Stimulated activated CD4-positive, alpha-beta T cell treated with anti-CD3 and anti-CD28 coated beads, Interleukin-1b, Interleukin-23, amount 100 ng/mL, for 4 hours (primary cell): ENCODE data around the gene SETD1B.
A peak's percentile ranks its signal among the peaks of the same experiment; 100 is the strongest.
"Not testable (repeated sequence)": the region's sequence is repeated elsewhere in the genome, so short reads cannot be mapped to it uniquely, and the experiment has no call there.

Experiments
- DNase-seq, 2 donors: peaks; one replicate each; pipeline ENCODE4 v3.0.0-alpha.2; 2020; ENCODE audit warnings: low read depth in 2 of 2

SETD1B gene

GRCh38 chr12:121803861-121804416, at the start of gene SETD1B:
SETD1B (plus strand) TSS chr12:121804009; CDS start chr12:121804738, 729 bp downstream.
- DNase-seq, result peak in 1 of 2 donors; percentile 56

- no peak for DNase-seq
Measured at GRCh38 chr12:121754836-121755235, 49.0 kb upstream of the SETD1B start.

- DNase-seq, result no peak
Measured at GRCh38 chr12:121755591-121755990, 48.2 kb upstream of the SETD1B start.

GRCh38 chr12:121758536-121758935, 45.3 kb upstream of the SETD1B start:
- DNase-seq, result not testable (repeated sequence)

GRCh38 chr12:121762269-121762668, 41.5 kb upstream of the SETD1B start:
- DNase-seq, result no peak

GRCh38 chr12:121764808-121765207, 39.0 kb upstream of the SETD1B start:
- DNase-seq, result no peak

GRCh38 chr12:121765573-121765972, 38.2 kb upstream of the SETD1B start:
- DNase-seq, result no peak

GRCh38 chr12:121766290-121767039, 37.3 kb upstream of the SETD1B start:
- no peak for DNase-seq

GRCh38 chr12:121767525-121768016, 36.2 kb upstream of the SETD1B start:
- DNase-seq, result no peak

- no peak for DNase-seq
Measured at GRCh38 chr12:121769297-121769830, 34.4 kb upstream of the SETD1B start.

- no peak for DNase-seq
Measured at GRCh38 chr12:121769831-121770301, 33.9 kb upstream of the SETD1B start.

GRCh38 chr12:121770388-121770787, 33.4 kb upstream of the SETD1B start:
- no peak for DNase-seq

GRCh38 chr12:121770813-121771625, 32.8 kb upstream of the SETD1B start:
- no peak for DNase-seq

GRCh38 chr12:121773011-121773777, 30.6 kb upstream of the SETD1B start:
- DNase-seq, result peak; percentile 66 to 69

- no peak for DNase-seq
Measured at GRCh38 chr12:121774968-121775474, 28.8 kb upstream of the SETD1B start.

GRCh38 chr12:121775501-121775900, 28.3 kb upstream of the SETD1B start:
- no peak for DNase-seq

GRCh38 chr12:121776190-121777098, 27.4 kb upstream of the SETD1B start:
- peak; percentile 94 to 96 for DNase-seq

- no peak for DNase-seq
Measured at GRCh38 chr12:121778567-121779421, 25.0 kb upstream of the SETD1B start.

- no peak for DNase-seq
Measured at GRCh38 chr12:121779422-121779895, 24.4 kb upstream of the SETD1B start.
